ENCODE measurements around the gene RAB23.

GRCh38 chr6:57259064-57259463 lies 37.0 kb upstream of the RAB23 start:
- TF ChIP-seq POLR2A (IDR thresholded peaks at IDR 0.05; ENCODE audit: low read length) (no peak), GATA1 (IDR thresholded peaks at IDR 0.05; ENCODE audit: low read depth, low read length) (no peak)

Measured in erythroblast (primary cell).